ENCODE results near the gene PNMA8A. TPM values are rescaled to one million over a fixed set of nuclear protein-coding genes. Genes with fewer than 3 reads are reported as not detected.

The PNMA8A gene
- polyA plus RNA-seq, 1 donor from 2014 or later, result 234 TPM

DNA sequence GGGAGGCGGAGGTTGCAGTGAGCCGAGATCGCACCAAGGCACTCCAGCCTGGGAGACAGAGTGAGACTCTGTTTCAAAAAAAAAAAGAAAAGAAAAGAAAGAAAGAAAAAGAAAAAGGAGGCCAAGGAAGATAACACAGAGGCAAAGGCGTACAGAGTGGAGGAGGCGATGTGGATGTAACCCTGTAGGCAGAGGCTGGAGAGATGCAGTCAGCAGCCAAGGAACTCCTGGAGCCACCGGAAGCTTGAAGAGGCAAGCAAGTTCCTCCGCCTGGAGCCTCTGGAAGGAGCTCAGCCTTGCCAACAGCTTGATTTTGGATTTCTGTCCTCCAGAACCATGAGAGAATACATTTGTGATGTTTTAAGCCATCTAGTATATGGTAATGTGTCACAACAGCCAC lies 51.3 kb downstream of the PNMA8A start:
- H3K36me3 ChIP-seq (ENCODE audit: insufficient read depth, low read length), result no peaks in the 10 kb centered on the region
- no peak for TF ChIP-seq MXI1 (conservative IDR thresholded peaks at IDR 0.05; ENCODE audit: poor library complexity, severe bottlenecking)
- no peak for TF ChIP-seq POLR2AphosphoS5 (IDR thresholded peaks at IDR 0.05)
- TF ChIP-seq, protein P1, sequence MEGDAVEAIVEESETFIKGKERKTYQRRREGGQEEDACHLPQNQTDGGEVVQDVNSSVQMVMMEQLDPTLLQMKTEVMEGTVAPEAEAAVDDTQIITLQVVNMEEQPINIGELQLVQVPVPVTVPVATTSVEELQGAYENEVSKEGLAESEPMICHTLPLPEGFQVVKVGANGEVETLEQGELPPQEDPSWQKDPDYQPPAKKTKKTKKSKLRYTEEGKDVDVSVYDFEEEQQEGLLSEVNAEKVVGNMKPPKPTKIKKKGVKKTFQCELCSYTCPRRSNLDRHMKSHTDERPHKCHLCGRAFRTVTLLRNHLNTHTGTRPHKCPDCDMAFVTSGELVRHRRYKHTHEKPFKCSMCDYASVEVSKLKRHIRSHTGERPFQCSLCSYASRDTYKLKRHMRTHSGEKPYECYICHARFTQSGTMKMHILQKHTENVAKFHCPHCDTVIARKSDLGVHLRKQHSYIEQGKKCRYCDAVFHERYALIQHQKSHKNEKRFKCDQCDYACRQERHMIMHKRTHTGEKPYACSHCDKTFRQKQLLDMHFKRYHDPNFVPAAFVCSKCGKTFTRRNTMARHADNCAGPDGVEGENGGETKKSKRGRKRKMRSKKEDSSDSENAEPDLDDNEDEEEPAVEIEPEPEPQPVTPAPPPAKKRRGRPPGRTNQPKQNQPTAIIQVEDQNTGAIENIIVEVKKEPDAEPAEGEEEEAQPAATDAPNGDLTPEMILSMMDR (IDR thresholded peaks at IDR 0.05; ENCODE audit: poor library complexity, severe bottlenecking), result no peak
- TF ChIP-seq, protein P2, sequence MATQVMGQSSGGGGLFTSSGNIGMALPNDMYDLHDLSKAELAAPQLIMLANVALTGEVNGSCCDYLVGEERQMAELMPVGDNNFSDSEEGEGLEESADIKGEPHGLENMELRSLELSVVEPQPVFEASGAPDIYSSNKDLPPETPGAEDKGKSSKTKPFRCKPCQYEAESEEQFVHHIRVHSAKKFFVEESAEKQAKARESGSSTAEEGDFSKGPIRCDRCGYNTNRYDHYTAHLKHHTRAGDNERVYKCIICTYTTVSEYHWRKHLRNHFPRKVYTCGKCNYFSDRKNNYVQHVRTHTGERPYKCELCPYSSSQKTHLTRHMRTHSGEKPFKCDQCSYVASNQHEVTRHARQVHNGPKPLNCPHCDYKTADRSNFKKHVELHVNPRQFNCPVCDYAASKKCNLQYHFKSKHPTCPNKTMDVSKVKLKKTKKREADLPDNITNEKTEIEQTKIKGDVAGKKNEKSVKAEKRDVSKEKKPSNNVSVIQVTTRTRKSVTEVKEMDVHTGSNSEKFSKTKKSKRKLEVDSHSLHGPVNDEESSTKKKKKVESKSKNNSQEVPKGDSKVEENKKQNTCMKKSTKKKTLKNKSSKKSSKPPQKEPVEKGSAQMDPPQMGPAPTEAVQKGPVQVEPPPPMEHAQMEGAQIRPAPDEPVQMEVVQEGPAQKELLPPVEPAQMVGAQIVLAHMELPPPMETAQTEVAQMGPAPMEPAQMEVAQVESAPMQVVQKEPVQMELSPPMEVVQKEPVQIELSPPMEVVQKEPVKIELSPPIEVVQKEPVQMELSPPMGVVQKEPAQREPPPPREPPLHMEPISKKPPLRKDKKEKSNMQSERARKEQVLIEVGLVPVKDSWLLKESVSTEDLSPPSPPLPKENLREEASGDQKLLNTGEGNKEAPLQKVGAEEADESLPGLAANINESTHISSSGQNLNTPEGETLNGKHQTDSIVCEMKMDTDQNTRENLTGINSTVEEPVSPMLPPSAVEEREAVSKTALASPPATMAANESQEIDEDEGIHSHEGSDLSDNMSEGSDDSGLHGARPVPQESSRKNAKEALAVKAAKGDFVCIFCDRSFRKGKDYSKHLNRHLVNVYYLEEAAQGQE (IDR thresholded peaks at IDR 0.05; ENCODE audit: borderline replicate concordance), result no peak
- no peak for TF ChIP-seq RAD21 (conservative IDR thresholded peaks at IDR 0.05)
- TF ChIP-seq TAF1 (IDR thresholded peaks at IDR 0.05; ENCODE audit: low read depth), result no peak
- no peak for TF ChIP-seq SMC3 (conservative IDR thresholded peaks at IDR 0.05; ENCODE audit: poor library complexity)
- no peak for TF ChIP-seq EP300 (conservative IDR thresholded peaks at IDR 0.05; ENCODE audit: poor library complexity, severe bottlenecking)
- TF ChIP-seq EZH2 (IDR thresholded peaks at IDR 0.05; ENCODE audit: borderline replicate concordance, insufficient read depth, low read length, poor library complexity, severe bottlenecking), result no peak
- no peak overlapping the region for H2AFZ ChIP-seq (ENCODE audit: low read depth, low read length)
- no peaks in the 10 kb centered on the region for H3F3A ChIP-seq (ENCODE audit: insufficient read depth, low read length, poor library complexity, severe bottlenecking)
- H3K9me2 ChIP-seq (ENCODE audit: insufficient read depth, low read length), result no peaks in the 10 kb centered on the region
- H3K27me3 ChIP-seq (ENCODE audit: insufficient read depth, low read depth, low read length), result no peaks in the 10 kb centered on the region
- no peak overlapping the region for H3K4me3 ChIP-seq (ENCODE audit: low read length)
- H3K9ac ChIP-seq (ENCODE audit: low read length), result no peak overlapping the region
- no peaks in the 10 kb centered on the region for H3K79me2 ChIP-seq (replicated peaks; ENCODE audit: insufficient read depth, low read length)
- H3K9me3 ChIP-seq (ENCODE audit: low read length), result no peaks in the 10 kb centered on the region
- no peak overlapping the region for H3K27ac ChIP-seq (ENCODE audit: low read length)
- no peak overlapping the region for H3K4me2 ChIP-seq (ENCODE audit: low read length)
- no peaks in the 10 kb centered on the region for H4K20me1 ChIP-seq (ENCODE audit: insufficient read depth)

Other genes with a start within 250 kb of the PNMA8A start
- not detected in 2 replicates for gene IGFL1, start 241.8 kb downstream of the PNMA8A start, polyA plus RNA-seq
- gene HIF3A, start 174.5 kb downstream of the PNMA8A start, polyA plus RNA-seq, result 2.0 and 2.1 TPM in 2 replicates
- gene PPP5C, start 124.5 kb downstream of the PNMA8A start, polyA plus RNA-seq, result 99.3 and 120 TPM in 2 replicates
- 0.84 and 2.4 TPM in 2 replicates for gene CCDC8, start 58.0 kb downstream of the PNMA8A start, polyA plus RNA-seq
- 16.1 and 17.2 TPM in 2 replicates for gene PNMA8C, start 42.6 kb downstream of the PNMA8A start, polyA plus RNA-seq
- gene PNMA8B, start 24.3 kb upstream of the PNMA8A start, polyA plus RNA-seq, result 9.9 and 10.1 TPM in 2 replicates
- gene CALM3, start 129.8 kb upstream of the PNMA8A start, polyA plus RNA-seq, result 630 and 647 TPM in 2 replicates
- not detected in 2 replicates for gene PTGIR, start 153.5 kb upstream of the PNMA8A start, polyA plus RNA-seq
- gene GNG8, start 164.6 kb upstream of the PNMA8A start, polyA plus RNA-seq, result not detected in 2 replicates
- 29.3 and 32.5 TPM in 2 replicates for gene DACT3, start 189.6 kb upstream of the PNMA8A start, polyA plus RNA-seq
- 8.0 and 15.9 TPM in 2 replicates for gene PRKD2, start 245.6 kb upstream of the PNMA8A start, polyA plus RNA-seq

Data from neural cell (in vitro differentiated cells).